Hepatocyte (in vitro differentiated cells): ENCODE results near the gene RIMS1.

Source experiments
- CTCF ChIP-seq: fragments of 200-600 bp; sonication (generic); IDR thresholded peaks from 2 replicates; pipeline ENCODE4 v1.5.1; 2016; ENCODE audit warnings: antibody characterized with exemption, mild to moderate bottlenecking; ENCODE audit not compliant: poor library complexity
- EZH2 ChIP-seq: fragments of 200-600 bp; sonication (generic); IDR thresholded peaks from 2 replicates; pipeline ENCODE4 v1.6.1; 2016; ENCODE audit warnings: antibody characterized with exemption, mild to moderate bottlenecking, borderline replicate concordance
- EZH2phosphoT487 ChIP-seq: fragments of 200-600 bp; sonication (generic); IDR thresholded peaks from one replicate; pipeline ENCODE4 v1.6.1; 2018; ENCODE audit warnings: antibody characterized with exemption, mild to moderate bottlenecking, low read depth, moderate library complexity; ENCODE audit not compliant: unreplicated experiment, severe bottlenecking

- TF ChIP-seq CTCF (no peak), EZH2 (no peak), EZH2phosphoT487 (no peak)
Measured at GRCh38 chr6:72151742-72152141, 265.4 kb downstream of the RIMS1 start.
